Effector CD4-positive, alpha-beta T cell (primary cell): ENCODE results near the gene MAP4.
A peak's percentile ranks its signal among the peaks of the same experiment; 100 is the strongest.
"Not testable (repeated sequence)": the region's sequence is repeated elsewhere in the genome, so short reads cannot be mapped to it uniquely, and the experiment has no call there.

Experiments used
- DNase-seq: peaks from one replicate; pipeline ENCODE4 v3.0.0-alpha.2; 2020

Gene MAP4

GRCh38 chr3:48013288-48013980 is 2.8 kb downstream of the MAP4 start:
- no peak for DNase-seq

DNA sequence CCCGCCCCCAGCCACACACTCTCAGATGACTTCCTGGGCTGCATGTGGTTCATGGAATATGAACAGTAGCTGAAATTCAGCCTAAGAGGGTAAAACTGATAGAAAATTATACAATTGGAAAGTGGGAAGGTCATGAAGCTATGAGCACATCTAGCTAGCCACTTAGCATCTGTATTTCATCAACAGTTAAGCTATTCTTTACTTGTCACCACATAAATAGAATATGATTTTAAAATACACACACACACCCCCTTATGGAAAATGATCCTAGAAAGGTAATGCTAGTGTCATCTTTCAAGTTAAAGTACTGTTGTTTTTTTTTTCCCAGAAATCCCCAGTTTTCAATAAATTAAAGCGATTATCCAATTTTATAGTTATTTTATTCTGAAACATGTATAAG is 3.6 kb downstream of the MAP4 start:
- DNase-seq, result no peak

DNA sequence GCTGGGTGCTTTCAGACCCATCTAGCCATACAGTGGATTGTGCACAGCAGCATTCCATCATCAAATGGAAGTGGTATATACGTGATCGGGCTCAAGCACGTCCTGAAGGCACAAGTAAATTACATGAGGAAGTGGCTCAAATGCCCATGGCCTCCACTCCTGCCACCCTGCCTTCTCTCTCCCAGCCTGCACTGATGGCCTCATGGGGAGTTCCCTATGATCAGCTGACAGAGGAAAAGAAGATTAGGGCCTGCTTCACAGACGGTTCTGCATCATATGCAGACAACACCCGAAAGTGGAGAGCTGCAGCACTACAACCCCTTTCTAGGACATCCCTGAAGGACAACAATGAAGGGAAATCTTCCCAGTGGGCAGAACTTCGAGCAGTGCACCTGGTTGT is 8.2 kb downstream of the MAP4 start:
- DNase-seq, result not testable (repeated sequence)

GRCh38 chr3:48007361-48007760 is 8.9 kb downstream of the MAP4 start:
- not testable (repeated sequence) for DNase-seq

DNA sequence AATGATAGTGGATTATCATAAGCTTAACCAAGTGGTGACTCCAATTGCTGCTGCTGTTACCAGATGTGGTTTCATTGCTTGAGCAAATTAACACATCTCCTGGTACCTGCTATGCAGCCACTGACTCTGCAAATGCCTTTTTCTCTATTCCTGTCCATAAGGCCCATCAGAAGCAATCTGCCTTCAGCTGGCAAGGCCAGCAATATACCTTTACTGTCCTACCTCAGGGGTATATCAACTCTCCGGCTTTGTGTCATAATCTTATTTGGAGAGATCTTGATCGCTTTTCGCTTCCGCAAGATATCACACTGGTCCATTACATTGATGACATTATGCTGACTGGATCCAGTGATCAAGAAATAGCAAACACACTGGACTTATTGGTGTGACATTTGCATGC is 9.4 kb downstream of the MAP4 start:
- DNase-seq, result not testable (repeated sequence)

- no peak for DNase-seq
Observed at GRCh38 chr3:48004694-48005093, 11.5 kb downstream of the MAP4 start.

- DNase-seq, result no peak
Observed at GRCh38 chr3:48002787-48003186, 13.4 kb downstream of the MAP4 start.

GRCh38 chr3:48001991-48002390 is 14.2 kb downstream of the MAP4 start:
- DNase-seq, result no peak

DNA sequence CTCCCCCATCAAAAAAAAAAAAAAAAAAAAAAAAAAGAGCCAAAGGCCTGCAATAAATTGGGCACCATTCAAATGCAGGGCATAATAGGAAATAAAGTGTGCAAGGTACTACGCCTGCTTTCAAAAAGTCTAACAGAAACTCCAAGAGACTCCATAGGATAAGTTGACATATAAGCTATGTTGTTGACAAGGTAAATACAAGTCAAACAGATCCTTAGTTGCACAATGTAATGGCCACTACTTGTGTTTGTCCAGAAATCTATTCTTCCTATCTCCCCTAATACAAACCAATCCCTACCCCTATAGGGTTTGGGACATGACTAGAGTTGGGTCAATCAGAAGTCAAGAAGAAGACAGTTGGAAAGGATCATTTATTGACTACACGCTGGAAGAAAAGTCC is 16.0 kb downstream of the MAP4 start:
- no peak for DNase-seq

GRCh38 chr3:47996440-47996839 is 19.8 kb downstream of the MAP4 start:
- no peak for DNase-seq

DNA sequence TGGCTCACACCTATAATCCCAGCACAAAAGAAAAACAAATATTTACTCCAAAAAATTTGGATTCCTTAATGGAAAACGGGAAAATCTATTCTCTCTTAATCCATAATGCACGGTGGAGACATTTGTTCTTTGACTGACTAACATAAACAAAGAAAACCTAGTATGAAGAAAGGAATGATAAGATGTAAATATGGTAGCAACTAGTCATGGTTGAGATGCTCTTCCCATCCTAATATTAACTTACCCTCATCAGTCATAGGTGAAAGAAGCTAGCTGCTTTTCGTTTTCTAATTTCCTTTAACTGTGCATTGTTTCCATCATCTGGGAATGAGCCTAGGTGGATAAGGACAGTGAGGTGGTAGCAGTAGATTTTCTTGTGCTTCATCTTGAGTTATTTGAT is 22.0 kb downstream of the MAP4 start:
- DNase-seq, result no peak

- no peak for DNase-seq
Observed at GRCh38 chr3:47991341-47991740, 24.9 kb downstream of the MAP4 start.

GRCh38 chr3:47989981-47990440 is 26.2 kb downstream of the MAP4 start:
- peak; percentile 63 for DNase-seq

- DNase-seq, result no peak
Observed at GRCh38 chr3:47985381-47985780, 30.8 kb downstream of the MAP4 start.

GRCh38 chr3:47984075-47984728 is 32.0 kb downstream of the MAP4 start:
- no peak for DNase-seq

GRCh38 chr3:47980795-47981194 is 35.4 kb downstream of the MAP4 start:
- DNase-seq, result no peak

- no peak for DNase-seq
Observed at GRCh38 chr3:47979070-47979469, 37.1 kb downstream of the MAP4 start.

DNA sequence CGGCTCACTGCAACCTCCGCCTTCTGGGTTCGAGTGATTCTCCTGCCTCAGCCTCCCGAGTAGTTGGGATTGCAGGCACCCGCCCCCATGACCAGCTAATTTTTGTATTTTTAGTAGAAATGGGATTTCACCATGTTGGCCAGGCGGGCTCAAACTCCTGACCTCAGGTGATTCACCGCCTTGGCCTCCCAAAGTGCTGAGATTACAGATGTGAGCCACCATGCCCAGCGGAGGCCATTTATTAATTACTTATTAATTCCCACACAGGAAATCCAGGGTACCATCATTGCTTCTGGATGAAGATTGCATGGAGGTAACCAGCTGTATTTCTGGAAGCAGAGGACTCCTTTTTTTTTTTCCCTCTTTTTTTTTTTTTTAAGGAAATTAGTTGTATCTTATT is 37.8 kb downstream of the MAP4 start:
- no peak for DNase-seq

GRCh38 chr3:47976135-47976732 is 40.0 kb downstream of the MAP4 start:
- DNase-seq, result no peak

GRCh38 chr3:47974974-47975470 is 41.2 kb downstream of the MAP4 start:
- DNase-seq, result no peak

GRCh38 chr3:47971081-47971480 is 45.1 kb downstream of the MAP4 start:
- DNase-seq, result no peak

GRCh38 chr3:47964740-47965139 is 51.5 kb downstream of the MAP4 start:
- DNase-seq, result no peak

GRCh38 chr3:47961815-47962606 is 54.2 kb downstream of the MAP4 start:
- DNase-seq, result peak; percentile 11
